GM18520 (cell line): ENCODE results near the gene MYZAP.
"Not testable (repeated sequence)": the region's sequence is repeated elsewhere in the genome, so short reads cannot be mapped to it uniquely, and the experiment has no call there.

Source experiments
- ATAC-seq: cut with Tn5 transposase; IDR thresholded peaks from one replicate; pipeline ENCODE4 v1.9.1; 2021; ENCODE audit not compliant: unreplicated experiment

MYZAP gene

GRCh38 chr15:57591237-57591821 lies 375 bp upstream of the MYZAP start:
- no peak for ATAC-seq

GRCh38 chr15:57592426-57592825 lies 722 bp downstream of the MYZAP start:
- no peak for ATAC-seq

- ATAC-seq = no peak
Observed at GRCh38 chr15:57592836-57593420, 1.2 kb downstream of the MYZAP start.

GRCh38 chr15:57594479-57594878 lies 2.8 kb downstream of the MYZAP start:
- ATAC-seq = no peak

GRCh38 chr15:57595011-57595866 lies 3.5 kb downstream of the MYZAP start:
- no peak for ATAC-seq

- no peak for ATAC-seq
Observed at GRCh38 chr15:57596301-57596855, 4.7 kb downstream of the MYZAP start.

GRCh38 chr15:57596978-57597377 lies 5.3 kb downstream of the MYZAP start:
- no peak for ATAC-seq

- ATAC-seq = no peak
Observed at GRCh38 chr15:57597431-57597830, 5.7 kb downstream of the MYZAP start.

GRCh38 chr15:57598346-57598745 lies 6.6 kb downstream of the MYZAP start:
- no peak for ATAC-seq

- no peak for ATAC-seq
Observed at GRCh38 chr15:57599296-57599810, 7.6 kb downstream of the MYZAP start.

- ATAC-seq = no peak
Observed at GRCh38 chr15:57600197-57600596, 8.5 kb downstream of the MYZAP start.

GRCh38 chr15:57604507-57604906 lies 12.8 kb downstream of the MYZAP start:
- ATAC-seq = no peak

- no peak for ATAC-seq
Observed at GRCh38 chr15:57605491-57605890, 13.8 kb downstream of the MYZAP start.

- no peak for ATAC-seq
Observed at GRCh38 chr15:57606048-57606447, 14.3 kb downstream of the MYZAP start.

GRCh38 chr15:57606816-57607215 lies 15.1 kb downstream of the MYZAP start:
- no peak for ATAC-seq

GRCh38 chr15:57607570-57608000 lies 15.9 kb downstream of the MYZAP start:
- ATAC-seq = no peak

GRCh38 chr15:57609805-57610529 lies 18.3 kb downstream of the MYZAP start:
- ATAC-seq = no peak

GRCh38 chr15:57611123-57611522 lies 19.4 kb downstream of the MYZAP start:
- ATAC-seq = no peak

- no peak for ATAC-seq
Observed at GRCh38 chr15:57611938-57612337, 20.2 kb downstream of the MYZAP start.

- no peak for ATAC-seq
Observed at GRCh38 chr15:57614241-57614640, 22.5 kb downstream of the MYZAP start.

GRCh38 chr15:57615951-57616496 lies 24.3 kb downstream of the MYZAP start:
- ATAC-seq = not testable (repeated sequence)
